OCI-LY7 (cell line): ENCODE measurements around the gene C17orf50. TPM values are rescaled to one million over a fixed set of nuclear protein-coding genes. Genes with fewer than 3 reads are reported as not detected.

Experiments
- BruUV-seq: library from RNA; stranded (reverse); fragments of 400-500 nt; replicated peaks from 2 replicates; lab custom pipeline; 2021; lab: Mats Ljungman, UMichigan
- CTCF ChIA-PET: fragments of 300-600 bp; sonication (Branson Sonifier 250); formaldehyde crosslinking; loops from one replicate; lab custom pipeline; 2022; ENCODE audit warnings: antibody characterized with exemption; ENCODE audit not compliant: unreplicated experiment; lab: Charles Lee
- POLR2A ChIA-PET: fragments of 300-600 bp; sonication (Branson Sonifier 250); formaldehyde crosslinking; loops from one replicate; lab custom pipeline; 2022; ENCODE audit warnings: antibody characterized with exemption; lab: Charles Lee
- DNase-seq: peaks from one replicate; pipeline ENCODE4 v3.0.0-alpha.2; 2015; ENCODE audit warnings: low spot score
- H2AFZ ChIP-seq: fragments of 200-600 bp; sonication (generic), shearing (Covaris generic); 2 replicates; pipeline ENCODE4 v1.6.1; 2014; ENCODE audit warnings: mild to moderate bottlenecking, antibody characterized with exemption, low read length, moderate library complexity
- H3K27ac ChIP-seq: fragments of 200-600 bp; sonication (generic); 2 replicates; pipeline ENCODE4 v1.5.1; 2014; ENCODE audit warnings: mixed run types, low read depth, mild to moderate bottlenecking, moderate library complexity, low read length, inconsistent platforms; ENCODE audit not compliant: poor library complexity, severe bottlenecking
- H3K36me3 ChIP-seq: fragments of 200-600 bp; sonication (generic); 2 replicates; pipeline ENCODE4 v1.6.1; 2014; ENCODE audit warnings: mild to moderate bottlenecking, antibody characterized with exemption, low read length, moderate library complexity, mixed read lengths; ENCODE audit not compliant: insufficient read depth
- H3K4me1 ChIP-seq: fragments of 200-600 bp; sonication (generic); 2 replicates; pipeline ENCODE4 v1.5.1; 2014; ENCODE audit warnings: mild to moderate bottlenecking, low read length; ENCODE audit not compliant: insufficient read depth, poor library complexity, severe bottlenecking
- H3K4me2 ChIP-seq: fragments of 200-600 bp; sonication (generic); 2 replicates; pipeline ENCODE4 v1.6.1; 2014; ENCODE audit warnings: mild to moderate bottlenecking, low read length
- H3K4me3 ChIP-seq: fragments of 200-600 bp; sonication (generic); 2 replicates; pipeline ENCODE4 v1.5.1; 2014; ENCODE audit warnings: mild to moderate bottlenecking, low read depth, low read length; ENCODE audit not compliant: poor library complexity, severe bottlenecking
- H3K79me2 ChIP-seq: fragments of 200-600 bp; sonication (generic); 2 replicates; pipeline ENCODE4 v1.6.1; 2016; ENCODE audit warnings: low read depth, mild to moderate bottlenecking, low read length, moderate library complexity, mixed read lengths; ENCODE audit not compliant: insufficient read depth
- H3K9me2 ChIP-seq: fragments of 200-600 bp; sonication (generic); 2 replicates; pipeline ENCODE4 v1.6.1; 2016; ENCODE audit warnings: mild to moderate bottlenecking, low read length, mixed read lengths; ENCODE audit not compliant: insufficient read depth
- H3K9me3 ChIP-seq: fragments of 200-600 bp; sonication (generic); 2 replicates; pipeline ENCODE4 v1.6.1; 2014; ENCODE audit warnings: mild to moderate bottlenecking, mixed run types, low read length, mixed read lengths
- H4K20me1 ChIP-seq: fragments of 200-600 bp; sonication (generic); 2 replicates; pipeline ENCODE4 v1.6.1; 2014; ENCODE audit warnings: mild to moderate bottlenecking, antibody characterized with exemption, low read length, moderate library complexity, mixed read lengths; ENCODE audit not compliant: insufficient read depth
- CTCF ChIP-seq: fragments of 200-600 bp; sonication (generic); conservative IDR thresholded peaks from 2 replicates; pipeline ENCODE4 v1.5.1; 2014; ENCODE audit warnings: mild to moderate bottlenecking, antibody characterized with exemption, low read length, moderate library complexity, mixed read lengths
- EZH2phosphoT487 ChIP-seq: fragments of 200-600 bp; sonication (generic); IDR thresholded peaks from 2 replicates; pipeline ENCODE4 v1.6.1; 2018; ENCODE audit warnings: low read depth, borderline replicate concordance, mild to moderate bottlenecking, mixed run types, antibody characterized with exemption, low read length, moderate library complexity, mixed read lengths
- intact Hi-C: fragments of 100-400 bp; cut with micrococcal nuclease; formaldehyde crosslinking; loops from one replicate; pipeline ENCODE4 v1.10.0; 2022; ENCODE audit not compliant: unreplicated experiment
- total RNA-seq, 2 experiments: library from RNA; depleted of rRNA in 1 of 2; stranded (reverse); fragments of >200 nt in 1 of 2; shearing (Covaris generic) in 1 of 2; gene quantifications; 2 replicates each; pipeline ENCODE4 v1.2.3, GENCODE V29; 2014 to 2022

The C17orf50 gene
- total RNA-seq, 2 experiments from 2014 or later = not detected

DNA sequence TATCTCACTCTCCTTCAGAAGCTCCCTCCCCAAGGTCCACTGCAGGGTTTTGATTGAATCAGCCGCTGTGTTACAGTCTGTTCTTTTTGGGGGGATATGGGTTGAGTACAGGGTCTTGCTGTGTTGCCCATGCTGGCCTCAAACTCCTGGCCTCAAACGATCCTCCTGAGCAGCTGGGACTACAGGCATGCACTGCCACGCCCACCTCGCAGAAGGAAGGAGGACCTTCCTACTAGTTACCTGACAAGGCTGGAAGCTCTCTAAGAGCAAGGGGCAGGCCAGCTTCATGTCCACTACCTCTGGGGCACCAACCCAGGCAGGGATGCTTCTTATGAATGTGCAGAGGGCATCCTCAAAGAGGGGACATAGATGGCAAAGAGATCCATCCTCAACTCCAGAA lies 36.7 kb downstream of the C17orf50 start:
- POLR2A ChIA-PET = interaction anchor here (1.0 kb wide), 1 partner anchor 11 kb away, joined by 3 read pairs; no protein-coding TSS in a partner anchor
- no peaks in the 10 kb centered on the region for H3K79me2 ChIP-seq
- intact Hi-C loops = no loop called here
- H3K27ac ChIP-seq = no peak overlapping the region
- no peak for DNase-seq
- no peaks in the 10 kb centered on the region for H3K9me2 ChIP-seq
- no peak overlapping the region for H3K4me3 ChIP-seq
- CTCF ChIA-PET = no interaction called here
- H3K4me1 ChIP-seq = peaks cover 11% of the 10 kb centered on the region
- H3K36me3 ChIP-seq = no peaks in the 10 kb centered on the region
- no TSS peak for BruUV-seq
- H3K9me3 ChIP-seq = no peaks in the 10 kb centered on the region
- no peaks in the 10 kb centered on the region for H4K20me1 ChIP-seq
- no peak overlapping the region for H2AFZ ChIP-seq
- no peak for TF ChIP-seq CTCF
- no peak for TF ChIP-seq EZH2phosphoT487
- H3K4me2 ChIP-seq = no peak overlapping the region

DNA sequence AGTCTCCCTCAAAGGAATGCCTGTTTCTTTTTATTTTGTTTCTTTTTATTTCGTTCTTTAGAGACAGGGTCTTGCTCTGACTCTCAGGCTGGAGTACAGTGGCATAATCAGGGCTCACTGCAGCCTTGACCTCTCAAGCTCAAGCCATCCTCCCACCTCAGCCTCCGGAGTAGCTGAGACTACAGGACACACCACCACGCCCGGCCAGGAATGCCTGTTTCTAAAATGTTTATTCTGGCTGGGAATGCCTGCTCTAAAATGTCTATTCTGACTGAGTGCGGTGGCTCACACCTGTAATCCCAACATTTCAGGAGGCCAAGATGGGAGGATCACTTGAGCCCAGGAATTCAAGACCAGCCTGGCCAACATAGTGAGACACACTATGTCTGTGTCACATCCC lies 37.2 kb downstream of the C17orf50 start:
- BruUV-seq = no TSS peak
- Histone ChIP-seq H3K9me2 (no peaks in the 10 kb centered on the region), H3K4me1 (peaks cover 11% of the 10 kb centered on the region), H3K4me3 (no peak overlapping the region), H3K79me2 (no peaks in the 10 kb centered on the region), H2AFZ (no peak overlapping the region), H3K4me2 (no peak overlapping the region), H3K36me3 (no peaks in the 10 kb centered on the region), H3K27ac (no peak overlapping the region), H4K20me1 (no peaks in the 10 kb centered on the region), H3K9me3 (no peaks in the 10 kb centered on the region)
- CTCF ChIA-PET = no interaction called here
- no peak for DNase-seq
- TF ChIP-seq EZH2phosphoT487 (no peak), CTCF (no peak)
- POLR2A ChIA-PET = interaction anchor here (1.0 kb wide), 1 partner anchor 11 kb away, joined by 3 read pairs; no protein-coding TSS in a partner anchor
- intact Hi-C loops = no loop called here

DNA sequence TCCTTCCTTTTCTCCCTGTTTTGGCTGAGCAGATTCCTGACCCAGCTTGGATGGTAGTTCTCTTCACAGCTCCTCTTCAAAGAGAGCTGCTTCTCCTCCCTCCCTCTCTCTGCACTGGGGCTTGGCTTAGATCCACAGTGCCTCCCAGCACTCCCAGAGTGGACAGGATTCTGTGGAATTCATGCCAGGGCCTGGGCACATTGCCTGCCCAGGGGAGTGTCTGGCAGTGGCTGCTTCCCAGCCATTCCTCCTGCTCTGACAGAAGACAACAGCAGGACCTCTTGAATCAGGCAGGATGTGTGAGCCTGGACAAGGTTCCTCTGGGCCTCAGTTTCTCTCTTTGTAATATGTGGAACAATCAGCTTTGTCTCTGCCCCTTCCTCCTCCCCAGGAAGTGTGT lies 39.3 kb downstream of the C17orf50 start:
- ChIA-PET POLR2A (no interaction called here), CTCF (interaction anchor here (0.5 kb wide), 1 partner anchor 37 kb away, joined by 3 read pairs; no protein-coding TSS in a partner anchor)
- H3K9me3 ChIP-seq = no peaks in the 10 kb centered on the region
- no peak for TF ChIP-seq EZH2phosphoT487
- no peak for TF ChIP-seq CTCF
- H3K4me3 ChIP-seq = no peak overlapping the region
- H3K4me1 ChIP-seq = peaks cover 11% of the 10 kb centered on the region
- no peak for DNase-seq
- H3K4me2 ChIP-seq = no peak overlapping the region
- no TSS peak for BruUV-seq
- intact Hi-C loops = no loop called here
- no peaks in the 10 kb centered on the region for H3K79me2 ChIP-seq
- no peaks in the 10 kb centered on the region for H3K36me3 ChIP-seq
- H4K20me1 ChIP-seq = no peaks in the 10 kb centered on the region
- H3K27ac ChIP-seq = no peak overlapping the region
- H2AFZ ChIP-seq = no peak overlapping the region
- H3K9me2 ChIP-seq = no peaks in the 10 kb centered on the region
